ENCODE data around the gene SLFN11.
"Not testable (repeated sequence)": the region's sequence is repeated elsewhere in the genome, so short reads cannot be mapped to it uniquely, and the experiment has no call there.

Gene SLFN11

GRCh38 chr17:35373534-35373983, at the start of gene SLFN11:
SLFN11 (minus strand) TSS chr17:35373621; CDS start chr17:35363807, 9,814 bp downstream.
- peaks cover 10% of the 10 kb centered on the region for H3K9me3 Mint-ChIP-seq
- peak within 1 kb of the TSS; percentile 86 for H3K4me3 Mint-ChIP-seq
- H3K36me3 Mint-ChIP-seq (ENCODE audit: insufficient read depth): peaks cover 15% of the 10 kb centered on the region
- H3K27me3 Mint-ChIP-seq: no peaks in the 10 kb centered on the region
- peak within 1 kb of the TSS; percentile 97 for H3K27ac Mint-ChIP-seq (ENCODE audit: low read depth)
- peak; percentile 63 to 72 for DNase-seq (ENCODE audit: low spot score in 2 of 2)
- ATAC-seq (replicated peaks; ENCODE audit: extremely low read depth, poor library complexity, severe bottlenecking): peak; percentile 85
- peaks cover 63% of the 10 kb centered on the region for H3K4me1 Mint-ChIP-seq

GRCh38 chr17:35421069-35421468, 47.6 kb upstream of the SLFN11 start:
- H3K9me3 Mint-ChIP-seq; H3K4me1 Mint-ChIP-seq; H3K27me3 Mint-ChIP-seq; ATAC-seq (replicated peaks; ENCODE audit: extremely low read depth, poor library complexity, severe bottlenecking); H3K27ac Mint-ChIP-seq (ENCODE audit: low read depth); DNase-seq (ENCODE audit: low spot score in 2 of 2); H3K4me3 Mint-ChIP-seq: not testable (repeated sequence)
- H3K36me3 Mint-ChIP-seq (ENCODE audit: insufficient read depth): peaks cover 13% of the 10 kb centered on the region

- Mint-ChIP-seq H3K27me3 (no peaks in the 10 kb centered on the region), H3K36me3 (ENCODE audit: insufficient read depth) (peaks cover 20% of the 10 kb centered on the region), H3K4me1 (peaks cover 14% of the 10 kb centered on the region), H3K4me3 (no peak overlapping the region), H3K27ac (ENCODE audit: low read depth) (no peak overlapping the region), H3K9me3 (no peaks in the 10 kb centered on the region)
- DNase-seq (ENCODE audit: low spot score in 2 of 2) (no peak), ATAC-seq (replicated peaks; ENCODE audit: extremely low read depth, poor library complexity, severe bottlenecking) (no peak)
These were observed 43.2 kb upstream of the SLFN11 start for GRCh38 chr17:35416659-35417058.

GRCh38 chr17:35414707-35415106, 41.3 kb upstream of the SLFN11 start:
- not testable (repeated sequence) for H3K27ac Mint-ChIP-seq (ENCODE audit: low read depth); DNase-seq (ENCODE audit: low spot score in 2 of 2); ATAC-seq (replicated peaks; ENCODE audit: extremely low read depth, poor library complexity, severe bottlenecking); H3K27me3 Mint-ChIP-seq; H3K4me3 Mint-ChIP-seq; H3K9me3 Mint-ChIP-seq
- Mint-ChIP-seq H3K36me3 (ENCODE audit: insufficient read depth) (peaks cover 19% of the 10 kb centered on the region), H3K4me1 (peaks cover 14% of the 10 kb centered on the region)

- peaks cover 14% of the 10 kb centered on the region for H3K4me1 Mint-ChIP-seq
- H3K27ac Mint-ChIP-seq (ENCODE audit: low read depth): no peak overlapping the region
- DNase-seq (ENCODE audit: low spot score in 2 of 2) (no peak), ATAC-seq (replicated peaks; ENCODE audit: extremely low read depth, poor library complexity, severe bottlenecking) (no peak)
- H3K27me3 Mint-ChIP-seq: no peaks in the 10 kb centered on the region
- peaks cover 15% of the 10 kb centered on the region for H3K36me3 Mint-ChIP-seq (ENCODE audit: insufficient read depth)
- H3K9me3 Mint-ChIP-seq: no peaks in the 10 kb centered on the region
- no peak overlapping the region for H3K4me3 Mint-ChIP-seq
These were observed 40.8 kb upstream of the SLFN11 start for GRCh38 chr17:35414247-35414646.

GRCh38 chr17:35407531-35407930, 34.1 kb upstream of the SLFN11 start:
- Mint-ChIP-seq H3K4me3 (no peak overlapping the region), H3K27me3 (no peaks in the 10 kb centered on the region), H3K27ac (ENCODE audit: low read depth) (no peak overlapping the region), H3K36me3 (ENCODE audit: insufficient read depth) (peaks cover 5% of the 10 kb centered on the region), H3K9me3 (no peaks in the 10 kb centered on the region), H3K4me1 (no peaks in the 10 kb centered on the region)
- DNase-seq (ENCODE audit: low spot score in 2 of 2): no peak
- ATAC-seq (replicated peaks; ENCODE audit: extremely low read depth, poor library complexity, severe bottlenecking): no peak

- no peaks in the 10 kb centered on the region for H3K27me3 Mint-ChIP-seq
- no peak overlapping the region for H3K4me3 Mint-ChIP-seq
- no peak for DNase-seq (ENCODE audit: low spot score in 2 of 2)
- no peak overlapping the region for H3K27ac Mint-ChIP-seq (ENCODE audit: low read depth)
- no peak for ATAC-seq (replicated peaks; ENCODE audit: extremely low read depth, poor library complexity, severe bottlenecking)
- H3K4me1 Mint-ChIP-seq: no peaks in the 10 kb centered on the region
- peaks cover 1% of the 10 kb centered on the region for H3K36me3 Mint-ChIP-seq (ENCODE audit: insufficient read depth)
- no peaks in the 10 kb centered on the region for H3K9me3 Mint-ChIP-seq
These were observed 33.1 kb upstream of the SLFN11 start for GRCh38 chr17:35406568-35406967.

- H3K4me3 Mint-ChIP-seq: no peak overlapping the region
- no peak overlapping the region for H3K27ac Mint-ChIP-seq (ENCODE audit: low read depth)
- DNase-seq (ENCODE audit: low spot score in 2 of 2) (no peak), ATAC-seq (replicated peaks; ENCODE audit: extremely low read depth, poor library complexity, severe bottlenecking) (no peak)
- no peaks in the 10 kb centered on the region for H3K9me3 Mint-ChIP-seq
- no peaks in the 10 kb centered on the region for H3K27me3 Mint-ChIP-seq
- no peaks in the 10 kb centered on the region for H3K4me1 Mint-ChIP-seq
- H3K36me3 Mint-ChIP-seq (ENCODE audit: insufficient read depth): no peaks in the 10 kb centered on the region
These were observed 30.9 kb upstream of the SLFN11 start for GRCh38 chr17:35404360-35404759.

GRCh38 chr17:35393783-35394182, 20.4 kb upstream of the SLFN11 start:
- not testable (repeated sequence) for H3K4me3 Mint-ChIP-seq; H3K27ac Mint-ChIP-seq (ENCODE audit: low read depth); H3K27me3 Mint-ChIP-seq; H3K4me1 Mint-ChIP-seq; ATAC-seq (replicated peaks; ENCODE audit: extremely low read depth, poor library complexity, severe bottlenecking); H3K9me3 Mint-ChIP-seq; H3K36me3 Mint-ChIP-seq (ENCODE audit: insufficient read depth); DNase-seq (ENCODE audit: low spot score in 2 of 2)

GRCh38 chr17:35390663-35391062, 17.2 kb upstream of the SLFN11 start:
- Mint-ChIP-seq H3K4me1 (peaks cover 6% of the 10 kb centered on the region), H3K36me3 (ENCODE audit: insufficient read depth) (peaks cover 1% of the 10 kb centered on the region), H3K9me3 (no peaks in the 10 kb centered on the region), H3K4me3 (no peak overlapping the region), H3K27me3 (no peaks in the 10 kb centered on the region), H3K27ac (ENCODE audit: low read depth) (peak overlapping the region; percentile 11)
- ATAC-seq (replicated peaks; ENCODE audit: extremely low read depth, poor library complexity, severe bottlenecking) (no peak), DNase-seq (ENCODE audit: low spot score in 2 of 2) (no peak)

GRCh38 chr17:35390156-35390555, 16.7 kb upstream of the SLFN11 start:
- Mint-ChIP-seq H3K4me3 (no peak overlapping the region), H3K4me1 (peaks cover 6% of the 10 kb centered on the region), H3K27ac (ENCODE audit: low read depth) (no peak overlapping the region), H3K27me3 (no peaks in the 10 kb centered on the region), H3K9me3 (no peaks in the 10 kb centered on the region), H3K36me3 (ENCODE audit: insufficient read depth) (peaks cover 1% of the 10 kb centered on the region)
- ATAC-seq (replicated peaks; ENCODE audit: extremely low read depth, poor library complexity, severe bottlenecking) (no peak), DNase-seq (ENCODE audit: low spot score in 2 of 2) (no peak)

- ATAC-seq (replicated peaks; ENCODE audit: extremely low read depth, poor library complexity, severe bottlenecking) (no peak), DNase-seq (ENCODE audit: low spot score in 2 of 2) (no peak)
- Mint-ChIP-seq H3K9me3 (no peaks in the 10 kb centered on the region), H3K4me1 (no peaks in the 10 kb centered on the region), H3K27ac (ENCODE audit: low read depth) (no peak overlapping the region), H3K36me3 (ENCODE audit: insufficient read depth) (no peaks in the 10 kb centered on the region), H3K4me3 (no peak overlapping the region), H3K27me3 (no peaks in the 10 kb centered on the region)
These were observed 14.1 kb upstream of the SLFN11 start for GRCh38 chr17:35387496-35387895.

- no peak for DNase-seq (ENCODE audit: low spot score in 2 of 2)
- no peak for ATAC-seq (replicated peaks; ENCODE audit: extremely low read depth, poor library complexity, severe bottlenecking)
- H3K4me1 Mint-ChIP-seq: peaks cover 26% of the 10 kb centered on the region
- H3K36me3 Mint-ChIP-seq (ENCODE audit: insufficient read depth): peaks cover 15% of the 10 kb centered on the region
- H3K4me3 Mint-ChIP-seq: no peak overlapping the region
- H3K27ac Mint-ChIP-seq (ENCODE audit: low read depth): no peak overlapping the region
- H3K9me3 Mint-ChIP-seq: no peaks in the 10 kb centered on the region
- no peaks in the 10 kb centered on the region for H3K27me3 Mint-ChIP-seq
These were observed 4.3 kb upstream of the SLFN11 start for GRCh38 chr17:35377706-35378105.

GRCh38 chr17:35377068-35377467, 3.6 kb upstream of the SLFN11 start:
- H3K4me1 Mint-ChIP-seq: peaks cover 29% of the 10 kb centered on the region
- no peak for DNase-seq (ENCODE audit: low spot score in 2 of 2)
- peaks cover 15% of the 10 kb centered on the region for H3K36me3 Mint-ChIP-seq (ENCODE audit: insufficient read depth)
- no peak for ATAC-seq (replicated peaks; ENCODE audit: extremely low read depth, poor library complexity, severe bottlenecking)
- H3K4me3 Mint-ChIP-seq: no peak overlapping the region
- no peaks in the 10 kb centered on the region for H3K9me3 Mint-ChIP-seq
- H3K27ac Mint-ChIP-seq (ENCODE audit: low read depth): no peak overlapping the region
- H3K27me3 Mint-ChIP-seq: no peaks in the 10 kb centered on the region
